GM19099 (cell line): ENCODE results near the gene LRRC8E.

Experiments used
- POLR2A ChIP-seq: IDR thresholded peaks from 3 replicates; pipeline ENCODE4 v1.6.1; 2011; ENCODE audit warnings: low read depth; ENCODE audit not compliant: insufficient read length; ENCODE audit errors: extremely low read depth

Gene LRRC8E

GRCh38 chr19:7913652-7914051, 25.3 kb downstream of the LRRC8E start:
- no peak for TF ChIP-seq POLR2A

GRCh38 chr19:7914099-7914498, 25.8 kb downstream of the LRRC8E start:
- TF ChIP-seq POLR2A = no peak

- no peak for TF ChIP-seq POLR2A
Observed at GRCh38 chr19:7914598-7915045, 26.3 kb downstream of the LRRC8E start, which contains the start of gene TGFBR3L. Gene TGFBR3L, plus strand, starts transcription at chr19:7914830.

- TF ChIP-seq POLR2A = no peak
Observed at GRCh38 chr19:7915250-7916102, 27.2 kb downstream of the LRRC8E start.

GRCh38 chr19:7916103-7916954, 28.0 kb downstream of the LRRC8E start:
- TF ChIP-seq POLR2A = no peak

GRCh38 chr19:7916955-7917266, 28.6 kb downstream of the LRRC8E start:
- TF ChIP-seq POLR2A = no peak

- no peak for TF ChIP-seq POLR2A
Observed at GRCh38 chr19:7917267-7918061, 29.2 kb downstream of the LRRC8E start.

- TF ChIP-seq POLR2A = no peak
Observed at GRCh38 chr19:7918615-7919421, 30.5 kb downstream of the LRRC8E start.

- TF ChIP-seq POLR2A = peak; percentile 56
Observed at GRCh38 chr19:7919610-7920518, 31.6 kb downstream of the LRRC8E start, which contains the start of gene SNAPC2. Gene SNAPC2, plus strand, starts transcription at chr19:7920338. Its CDS starts 29 bp downstream, at chr19:7920367.

- peak; percentile 48 for TF ChIP-seq POLR2A
Observed at GRCh38 chr19:7920519-7921301, 32.4 kb downstream of the LRRC8E start.

- no peak for TF ChIP-seq POLR2A
Observed at GRCh38 chr19:7921302-7921966, 33.1 kb downstream of the LRRC8E start.
